ENCODE measurements around the gene DNAJA4.

The DNAJA4 gene

GRCh38 chr15:78319588-78319987 lies 55.2 kb downstream of the DNAJA4 start:
- H3K36me3 ChIP-seq (ENCODE audit: insufficient read depth, low read length) = no peaks in the 10 kb centered on the region
- no peak overlapping the region for H3K4me3 ChIP-seq (ENCODE audit: low read length, poor library complexity, severe bottlenecking)
- no peak overlapping the region for H3K4me2 ChIP-seq (ENCODE audit: low read depth, low read length, poor library complexity, severe bottlenecking)
- H4K20me1 ChIP-seq (ENCODE audit: insufficient read depth, low read length, poor library complexity, severe bottlenecking) = no peaks in the 10 kb centered on the region
- no peaks in the 10 kb centered on the region for H3K9me3 ChIP-seq (ENCODE audit: insufficient read depth, low read depth, low read length)
- H3K27me3 ChIP-seq (ENCODE audit: insufficient read depth, low read length, poor library complexity, severe bottlenecking) = no peaks in the 10 kb centered on the region
- no peak overlapping the region for H3K9ac ChIP-seq (ENCODE audit: low read depth, low read length, poor library complexity, severe bottlenecking)
- no peak overlapping the region for H2AFZ ChIP-seq (ENCODE audit: low read length)
- no peaks in the 10 kb centered on the region for H3K9me2 ChIP-seq (replicated peaks; ENCODE audit: low read depth, low read length)
- no peaks in the 10 kb centered on the region for H3K4me1 ChIP-seq (ENCODE audit: insufficient read depth, low read length, poor library complexity, severe bottlenecking)
- H3F3A ChIP-seq (ENCODE audit: low read depth) = no peaks in the 10 kb centered on the region
- TF ChIP-seq, protein P1, sequence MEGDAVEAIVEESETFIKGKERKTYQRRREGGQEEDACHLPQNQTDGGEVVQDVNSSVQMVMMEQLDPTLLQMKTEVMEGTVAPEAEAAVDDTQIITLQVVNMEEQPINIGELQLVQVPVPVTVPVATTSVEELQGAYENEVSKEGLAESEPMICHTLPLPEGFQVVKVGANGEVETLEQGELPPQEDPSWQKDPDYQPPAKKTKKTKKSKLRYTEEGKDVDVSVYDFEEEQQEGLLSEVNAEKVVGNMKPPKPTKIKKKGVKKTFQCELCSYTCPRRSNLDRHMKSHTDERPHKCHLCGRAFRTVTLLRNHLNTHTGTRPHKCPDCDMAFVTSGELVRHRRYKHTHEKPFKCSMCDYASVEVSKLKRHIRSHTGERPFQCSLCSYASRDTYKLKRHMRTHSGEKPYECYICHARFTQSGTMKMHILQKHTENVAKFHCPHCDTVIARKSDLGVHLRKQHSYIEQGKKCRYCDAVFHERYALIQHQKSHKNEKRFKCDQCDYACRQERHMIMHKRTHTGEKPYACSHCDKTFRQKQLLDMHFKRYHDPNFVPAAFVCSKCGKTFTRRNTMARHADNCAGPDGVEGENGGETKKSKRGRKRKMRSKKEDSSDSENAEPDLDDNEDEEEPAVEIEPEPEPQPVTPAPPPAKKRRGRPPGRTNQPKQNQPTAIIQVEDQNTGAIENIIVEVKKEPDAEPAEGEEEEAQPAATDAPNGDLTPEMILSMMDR (conservative IDR thresholded peaks at IDR 0.05; ENCODE audit: low read length) = no peak
- TF ChIP-seq EZH2phosphoT487 (IDR thresholded peaks at IDR 0.05; ENCODE audit: borderline replicate concordance) = no peak
- H3K79me2 ChIP-seq (ENCODE audit: insufficient read depth, low read length) = no peaks in the 10 kb centered on the region

- Histone ChIP-seq H3K9me3 (ENCODE audit: insufficient read depth, low read depth, low read length) (no peaks in the 10 kb centered on the region), H3K4me1 (ENCODE audit: insufficient read depth, low read length, poor library complexity, severe bottlenecking) (no peaks in the 10 kb centered on the region), H3F3A (ENCODE audit: low read depth) (no peaks in the 10 kb centered on the region), H3K4me2 (ENCODE audit: low read depth, low read length, poor library complexity, severe bottlenecking) (no peak overlapping the region), H3K79me2 (ENCODE audit: insufficient read depth, low read length) (no peaks in the 10 kb centered on the region), H3K4me3 (ENCODE audit: low read length, poor library complexity, severe bottlenecking) (no peak overlapping the region), H3K27me3 (ENCODE audit: insufficient read depth, low read length, poor library complexity, severe bottlenecking) (no peaks in the 10 kb centered on the region), H2AFZ (ENCODE audit: low read length) (no peak overlapping the region), H4K20me1 (ENCODE audit: insufficient read depth, low read length, poor library complexity, severe bottlenecking) (no peaks in the 10 kb centered on the region), H3K9ac (ENCODE audit: low read depth, low read length, poor library complexity, severe bottlenecking) (no peak overlapping the region), H3K36me3 (ENCODE audit: insufficient read depth, low read length) (no peaks in the 10 kb centered on the region), H3K9me2 (replicated peaks; ENCODE audit: low read depth, low read length) (no peaks in the 10 kb centered on the region)
- TF ChIP-seq, protein P1 (conservative IDR thresholded peaks at IDR 0.05; ENCODE audit: low read length) = no peak
- no peak for TF ChIP-seq EZH2phosphoT487 (IDR thresholded peaks at IDR 0.05; ENCODE audit: borderline replicate concordance)
Observed at GRCh38 chr15:78320183-78320582, 55.8 kb downstream of the DNAJA4 start.

DNA sequence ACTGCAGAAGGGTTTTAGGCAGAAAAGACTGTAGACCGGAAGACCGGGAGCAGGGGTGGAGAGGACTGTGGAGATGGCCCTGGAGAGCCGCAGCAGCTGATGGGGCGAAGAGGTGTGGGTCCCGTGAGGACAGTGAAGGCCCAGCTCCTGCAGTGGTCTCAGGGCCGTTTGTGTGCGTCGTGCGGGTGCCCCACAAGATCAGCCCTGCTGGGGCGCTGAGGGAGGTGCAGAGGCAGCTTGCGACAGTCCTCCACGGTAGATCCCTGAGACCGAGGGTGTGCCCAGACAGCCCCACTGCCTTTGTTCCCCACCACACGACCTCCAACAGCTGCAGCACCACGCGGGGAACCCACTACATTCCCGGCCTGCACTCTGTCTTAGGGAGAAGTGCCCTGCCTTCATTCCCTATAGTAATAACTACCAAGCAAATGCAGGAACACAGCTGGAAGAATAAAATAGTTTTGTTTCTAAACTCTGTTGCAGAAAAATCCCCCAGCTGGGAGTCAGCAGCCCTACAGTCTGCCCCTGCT lies 56.7 kb downstream of the DNAJA4 start:
- Histone ChIP-seq H3K9me2 (replicated peaks; ENCODE audit: low read depth, low read length) (no peaks in the 10 kb centered on the region), H3K4me1 (ENCODE audit: insufficient read depth, low read length, poor library complexity, severe bottlenecking) (no peaks in the 10 kb centered on the region), H3K4me2 (ENCODE audit: low read depth, low read length, poor library complexity, severe bottlenecking) (no peak overlapping the region), H3K27me3 (ENCODE audit: insufficient read depth, low read length, poor library complexity, severe bottlenecking) (no peaks in the 10 kb centered on the region), H2AFZ (ENCODE audit: low read length) (no peak overlapping the region), H3K79me2 (ENCODE audit: insufficient read depth, low read length) (no peaks in the 10 kb centered on the region), H3K4me3 (ENCODE audit: low read length, poor library complexity, severe bottlenecking) (no peak overlapping the region), H3F3A (ENCODE audit: low read depth) (no peaks in the 10 kb centered on the region), H3K36me3 (ENCODE audit: insufficient read depth, low read length) (no peaks in the 10 kb centered on the region), H3K9me3 (ENCODE audit: insufficient read depth, low read depth, low read length) (no peaks in the 10 kb centered on the region), H4K20me1 (ENCODE audit: insufficient read depth, low read length, poor library complexity, severe bottlenecking) (no peaks in the 10 kb centered on the region), H3K9ac (ENCODE audit: low read depth, low read length, poor library complexity, severe bottlenecking) (no peak overlapping the region)
- TF ChIP-seq, protein P1 (conservative IDR thresholded peaks at IDR 0.05; ENCODE audit: low read length) = no peak
- no peak for TF ChIP-seq EZH2phosphoT487 (IDR thresholded peaks at IDR 0.05; ENCODE audit: borderline replicate concordance)

Data from Loucy (cell line).